ENCODE results near the gene ASGR2.
A peak's percentile ranks its signal among the peaks of the same experiment; 100 is the strongest.
"Not testable (repeated sequence)": the region's sequence is repeated elsewhere in the genome, so short reads cannot be mapped to it uniquely, and the experiment has no call there.

The ASGR2 gene

DNA sequence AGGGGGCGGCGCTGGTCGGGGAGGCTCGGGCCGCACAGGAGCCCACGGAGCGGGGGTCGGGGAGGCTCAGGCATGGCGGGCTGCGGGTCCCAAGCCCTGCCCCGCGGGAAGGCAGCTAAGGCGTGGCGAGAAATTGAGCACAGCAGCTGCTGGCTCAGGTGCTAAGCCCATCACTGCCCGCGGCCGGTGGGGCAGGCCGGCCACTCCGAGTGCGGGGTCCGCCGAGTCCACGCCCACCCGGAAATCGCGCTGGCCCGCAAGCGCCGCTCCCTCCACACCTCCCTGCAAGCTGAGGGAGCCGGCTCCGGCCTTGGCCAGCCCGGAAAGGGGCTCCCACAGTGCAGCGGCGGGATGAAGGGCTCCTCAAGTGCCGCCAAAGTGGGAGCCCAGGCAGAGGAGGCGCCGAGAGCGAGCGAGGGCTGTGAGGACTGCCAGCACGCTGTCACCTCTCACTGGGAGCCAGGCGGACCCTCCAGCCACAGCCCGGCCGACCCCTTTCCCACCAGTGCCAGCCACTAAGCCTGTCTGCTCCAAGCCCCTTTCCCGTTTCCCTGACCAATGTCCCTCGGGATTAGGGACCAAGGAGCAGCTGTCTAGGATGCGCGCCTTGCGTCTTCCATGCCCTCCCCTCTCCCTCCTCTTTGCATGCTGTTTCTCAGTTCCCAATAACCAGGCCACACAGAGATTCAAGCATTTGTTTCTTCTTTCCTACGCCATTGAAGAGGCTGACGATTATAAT, 13.8 kb downstream of the ASGR2 start:
- H3K27ac Mint-ChIP-seq; H3K4me3 Mint-ChIP-seq; H3K36me3 Mint-ChIP-seq; ATAC-seq (ENCODE audit: low read depth); H3K9me3 Mint-ChIP-seq; DNase-seq (ENCODE audit: low spot score in 2 of 2); H3K4me1 Mint-ChIP-seq: not testable (repeated sequence)
- H3K27me3 Mint-ChIP-seq = peaks cover 13% of the 10 kb centered on the region

DNA sequence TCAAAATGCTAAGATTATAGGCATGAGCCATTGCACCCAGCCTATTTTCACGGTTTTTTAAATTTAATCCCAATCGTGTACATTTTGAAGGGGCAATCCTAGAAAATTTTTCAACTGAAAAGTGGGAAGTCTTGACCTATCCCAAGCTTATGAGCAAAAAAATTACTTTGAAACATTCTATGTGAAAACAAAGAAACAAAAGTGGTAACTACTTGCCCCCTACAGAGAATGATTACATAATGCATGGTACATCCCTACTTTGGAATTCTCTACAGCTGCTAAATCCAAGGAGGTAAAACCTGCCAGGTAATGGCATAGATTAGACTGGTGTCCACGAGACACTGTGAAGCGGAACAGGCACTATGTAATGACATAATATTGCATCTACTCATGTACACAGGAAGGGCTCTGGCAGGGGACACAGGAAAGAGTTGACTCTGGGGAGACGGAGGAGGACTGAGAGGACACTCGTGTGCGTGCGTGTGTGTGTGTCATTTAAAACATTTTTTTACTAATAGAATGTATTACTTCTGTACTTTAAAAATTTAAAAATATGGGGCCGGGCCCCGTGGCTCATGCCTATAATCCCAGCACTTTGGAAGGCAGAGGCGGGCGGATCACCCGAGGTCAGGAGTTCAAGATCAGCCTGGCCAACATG, 15.7 kb downstream of the ASGR2 start:
- Mint-ChIP-seq H3K4me3 (no peak overlapping the region), H3K36me3 (peaks cover 3% of the 10 kb centered on the region), H3K9me3 (peaks cover 3% of the 10 kb centered on the region), H3K27ac (no peak overlapping the region), H3K4me1 (peaks cover 22% of the 10 kb centered on the region), H3K27me3 (peaks cover 13% of the 10 kb centered on the region)
- ATAC-seq (ENCODE audit: low read depth) (no peak), DNase-seq (ENCODE audit: low spot score in 2 of 2) (no peak)

DNA sequence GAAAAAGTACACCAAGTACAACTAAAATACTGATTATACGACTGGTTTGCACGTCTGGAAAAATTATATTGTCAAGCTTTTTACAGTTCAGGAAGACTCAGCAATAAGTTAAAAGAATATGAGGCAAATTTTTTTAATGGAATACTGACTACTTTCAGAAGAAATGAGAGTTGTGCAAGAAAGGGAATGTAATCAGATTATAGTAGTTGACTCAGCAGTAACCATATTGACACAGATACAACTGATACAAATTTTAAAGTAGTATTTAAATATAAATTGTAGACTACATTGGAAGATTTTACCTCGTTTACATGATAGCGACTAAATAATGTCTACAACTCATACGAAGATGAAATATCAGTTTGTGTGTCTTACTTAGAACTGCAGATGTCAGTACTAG, 16.7 kb downstream of the ASGR2 start:
- H3K27ac Mint-ChIP-seq = no peak overlapping the region
- H3K9me3 Mint-ChIP-seq = peaks cover 3% of the 10 kb centered on the region
- peaks cover 22% of the 10 kb centered on the region for H3K4me1 Mint-ChIP-seq
- no peak overlapping the region for H3K4me3 Mint-ChIP-seq
- DNase-seq (ENCODE audit: low spot score in 2 of 2) (no peak), ATAC-seq (ENCODE audit: low read depth) (no peak)
- H3K27me3 Mint-ChIP-seq = peaks cover 11% of the 10 kb centered on the region
- peaks cover 3% of the 10 kb centered on the region for H3K36me3 Mint-ChIP-seq

DNA sequence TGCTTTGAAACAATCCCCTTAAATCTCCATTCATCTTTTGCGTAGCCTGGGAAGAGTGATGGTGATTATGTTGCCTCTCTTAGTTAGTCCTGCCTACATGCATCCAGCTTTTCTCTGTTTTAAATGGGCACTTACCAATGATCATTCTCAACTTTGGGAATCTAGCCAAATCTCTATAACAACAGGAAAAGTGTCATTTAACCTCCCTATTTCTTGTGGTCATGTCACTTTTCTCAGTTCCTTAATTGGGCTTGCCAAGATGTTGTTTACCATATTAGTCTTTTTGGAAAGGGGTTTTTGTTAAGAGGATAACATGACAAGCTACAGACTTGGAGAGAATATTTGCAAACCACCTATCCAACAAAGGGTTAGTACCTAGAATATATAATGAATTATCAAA, 19.0 kb downstream of the ASGR2 start:
- Mint-ChIP-seq H3K4me3 (peak overlapping the region; percentile 55), H3K36me3 (peaks cover 3% of the 10 kb centered on the region), H3K4me1 (peaks cover 22% of the 10 kb centered on the region), H3K27ac (peak overlapping the region; percentile 69), H3K27me3 (peaks cover 6% of the 10 kb centered on the region), H3K9me3 (peaks cover 3% of the 10 kb centered on the region)
- peak; percentile 84 for ATAC-seq (ENCODE audit: low read depth)
- DNase-seq (ENCODE audit: low spot score in 2 of 2) = peak in 1 of 2 donors; percentile 18

DNA sequence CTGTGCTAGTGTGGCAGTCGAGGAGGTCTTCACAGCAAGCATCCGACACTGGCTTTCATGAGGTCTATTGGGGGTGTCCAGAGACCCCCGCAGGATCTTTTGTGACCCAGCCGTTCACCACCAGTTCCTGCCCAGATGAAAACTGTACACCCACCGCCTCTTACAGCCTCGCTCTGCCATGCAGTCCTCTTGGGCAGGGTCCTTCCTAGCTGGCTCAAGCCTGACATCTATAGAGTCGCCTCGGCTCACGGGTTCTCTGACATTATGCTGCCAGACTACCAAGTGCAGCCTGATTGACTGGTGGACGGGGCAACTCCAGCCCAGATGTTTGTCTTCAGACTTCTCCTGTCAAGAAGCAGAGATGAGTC, 20.0 kb downstream of the ASGR2 start:
- Mint-ChIP-seq H3K27me3 (peaks cover 6% of the 10 kb centered on the region), H3K36me3 (peaks cover 3% of the 10 kb centered on the region), H3K4me3 (no peak overlapping the region), H3K4me1 (peaks cover 22% of the 10 kb centered on the region), H3K9me3 (peaks cover 3% of the 10 kb centered on the region), H3K27ac (peak overlapping the region; percentile 69)
- ATAC-seq (ENCODE audit: low read depth) (no peak), DNase-seq (ENCODE audit: low spot score in 2 of 2) (no peak)

DNA sequence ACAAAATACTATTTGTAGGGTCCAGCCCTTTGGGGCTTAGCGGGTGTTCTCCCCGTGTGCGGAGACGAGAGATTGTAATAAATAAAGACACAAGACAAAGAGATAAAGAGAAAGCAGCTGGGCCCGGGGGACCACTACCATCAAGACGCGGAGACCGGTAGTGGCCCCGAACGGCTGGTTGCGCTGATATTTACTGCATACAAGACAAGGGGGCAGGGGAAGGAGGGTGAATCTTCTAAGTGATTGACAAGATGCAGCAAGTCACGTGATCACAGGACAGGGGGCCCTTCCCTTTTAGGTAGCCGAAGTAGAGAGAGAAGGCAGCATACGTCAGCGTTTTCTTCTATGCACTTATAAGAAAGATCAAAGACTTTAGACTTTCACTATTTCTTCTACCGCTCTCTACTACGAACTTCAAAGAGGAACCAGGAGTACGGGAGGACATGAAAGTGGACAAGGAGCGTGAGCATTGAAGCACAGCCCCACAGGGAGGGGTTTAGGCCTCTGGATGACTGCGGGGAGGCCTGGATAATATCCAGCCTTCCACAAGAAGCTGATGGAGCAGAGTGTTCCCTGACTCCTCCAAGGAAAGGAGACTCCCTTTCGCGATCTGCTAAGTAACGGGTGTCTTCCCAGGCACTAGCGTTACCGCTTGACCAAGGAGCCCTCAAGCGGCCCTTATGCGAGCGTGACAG, 23.2 kb downstream of the ASGR2 start:
- not testable (repeated sequence) for H3K36me3 Mint-ChIP-seq; H3K27ac Mint-ChIP-seq; H3K9me3 Mint-ChIP-seq; ATAC-seq (ENCODE audit: low read depth); H3K4me3 Mint-ChIP-seq; DNase-seq (ENCODE audit: low spot score in 2 of 2)
- peaks cover 22% of the 10 kb centered on the region for H3K4me1 Mint-ChIP-seq
- peaks cover 11% of the 10 kb centered on the region for H3K27me3 Mint-ChIP-seq

DNA sequence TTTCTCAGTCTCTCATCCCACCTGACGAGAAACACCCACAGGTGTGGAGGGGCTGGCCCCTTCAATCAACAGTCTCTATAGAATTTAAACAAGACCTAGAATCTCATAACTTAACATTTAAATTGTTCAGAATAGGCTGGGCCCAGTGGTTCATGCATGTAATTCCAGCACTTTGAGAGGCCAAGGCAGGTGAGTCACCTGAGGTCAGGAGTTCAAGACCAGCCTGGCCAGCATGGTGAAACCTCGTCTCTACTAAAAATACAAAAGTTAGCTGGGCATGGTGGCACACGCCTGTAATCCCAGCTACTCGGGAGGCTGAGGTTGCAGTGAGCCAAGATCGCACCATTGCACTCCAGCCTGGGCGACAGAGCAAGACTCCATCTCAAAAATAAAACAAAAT, 25.1 kb downstream of the ASGR2 start:
- H3K4me3 Mint-ChIP-seq; H3K4me1 Mint-ChIP-seq; H3K27ac Mint-ChIP-seq; DNase-seq (ENCODE audit: low spot score in 2 of 2); H3K9me3 Mint-ChIP-seq; ATAC-seq (ENCODE audit: low read depth); H3K36me3 Mint-ChIP-seq: not testable (repeated sequence)
- H3K27me3 Mint-ChIP-seq = peaks cover 14% of the 10 kb centered on the region

DNA sequence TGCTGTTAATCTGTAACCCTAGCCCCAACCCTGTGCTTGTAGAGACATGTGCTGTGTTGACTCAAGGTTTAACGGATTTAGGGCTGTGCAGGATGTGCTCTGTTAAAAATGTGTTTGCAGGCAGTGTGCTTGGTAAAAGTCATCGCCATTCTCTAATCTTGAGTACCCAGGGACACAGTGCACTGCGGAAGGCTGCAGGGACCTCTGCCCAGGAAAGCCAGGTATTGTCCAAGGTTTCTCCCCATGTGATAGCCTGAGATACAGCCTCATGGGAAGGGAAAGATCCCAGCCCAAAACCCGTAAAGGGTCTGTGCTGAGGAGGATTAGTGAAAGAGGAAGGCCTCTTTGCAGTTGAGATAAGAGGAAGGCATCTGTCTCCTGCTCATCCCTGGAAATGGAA, 26.2 kb downstream of the ASGR2 start:
- not testable (repeated sequence) for ATAC-seq (ENCODE audit: low read depth); H3K4me1 Mint-ChIP-seq; H3K36me3 Mint-ChIP-seq; H3K9me3 Mint-ChIP-seq; DNase-seq (ENCODE audit: low spot score in 2 of 2); H3K4me3 Mint-ChIP-seq; H3K27ac Mint-ChIP-seq
- H3K27me3 Mint-ChIP-seq = peaks cover 18% of the 10 kb centered on the region

DNA sequence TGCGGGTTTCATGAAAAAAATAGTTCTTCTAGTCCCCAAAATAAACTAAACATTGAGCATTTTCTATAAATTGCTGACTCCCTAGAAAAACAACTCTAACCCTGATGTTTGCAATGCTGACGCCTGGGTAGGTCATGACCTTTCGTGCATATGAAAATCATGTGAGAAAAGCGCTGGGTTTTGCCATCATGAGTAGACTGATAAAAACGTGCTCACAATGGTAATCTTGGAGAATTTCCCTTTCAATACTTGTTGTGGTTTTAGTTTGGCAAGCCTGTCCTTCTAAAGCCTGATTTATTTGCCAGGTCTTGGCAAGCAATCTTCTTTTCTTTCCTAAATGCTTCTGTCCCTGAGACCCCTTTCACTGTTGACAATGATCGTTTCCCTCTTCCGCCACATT, 30.5 kb downstream of the ASGR2 start:
- DNase-seq (ENCODE audit: low spot score in 2 of 2) (no peak), ATAC-seq (ENCODE audit: low read depth) (no peak)
- Mint-ChIP-seq H3K9me3 (no peaks in the 10 kb centered on the region), H3K27me3 (peaks cover 15% of the 10 kb centered on the region), H3K4me3 (no peak overlapping the region), H3K27ac (no peak overlapping the region), H3K36me3 (no peaks in the 10 kb centered on the region), H3K4me1 (peaks cover 9% of the 10 kb centered on the region)

DNA sequence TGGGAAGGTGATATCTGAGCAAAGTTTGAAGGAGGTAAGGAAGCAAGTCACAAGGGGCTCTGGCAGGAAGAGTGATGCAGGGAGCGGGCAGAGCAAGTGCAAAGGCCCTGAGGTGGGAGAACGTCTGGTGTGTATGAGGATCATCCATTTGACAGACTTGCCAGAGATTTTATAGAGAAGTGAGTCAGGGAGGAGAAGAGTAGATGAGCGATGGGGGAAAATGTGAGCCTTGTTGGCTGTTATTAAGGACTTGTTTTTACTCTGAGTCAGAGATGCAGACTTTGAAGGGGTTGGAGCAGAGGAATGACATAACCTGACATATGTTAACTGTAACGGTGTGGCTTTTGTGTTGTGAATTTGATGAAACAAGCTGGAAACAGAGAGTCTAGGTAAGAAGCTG, 31.0 kb downstream of the ASGR2 start:
- ATAC-seq (ENCODE audit: low read depth) (no peak), DNase-seq (ENCODE audit: low spot score in 2 of 2) (no peak)
- Mint-ChIP-seq H3K36me3 (no peaks in the 10 kb centered on the region), H3K27me3 (peaks cover 13% of the 10 kb centered on the region), H3K9me3 (no peaks in the 10 kb centered on the region), H3K4me3 (no peak overlapping the region), H3K4me1 (peaks cover 9% of the 10 kb centered on the region), H3K27ac (no peak overlapping the region)

DNA sequence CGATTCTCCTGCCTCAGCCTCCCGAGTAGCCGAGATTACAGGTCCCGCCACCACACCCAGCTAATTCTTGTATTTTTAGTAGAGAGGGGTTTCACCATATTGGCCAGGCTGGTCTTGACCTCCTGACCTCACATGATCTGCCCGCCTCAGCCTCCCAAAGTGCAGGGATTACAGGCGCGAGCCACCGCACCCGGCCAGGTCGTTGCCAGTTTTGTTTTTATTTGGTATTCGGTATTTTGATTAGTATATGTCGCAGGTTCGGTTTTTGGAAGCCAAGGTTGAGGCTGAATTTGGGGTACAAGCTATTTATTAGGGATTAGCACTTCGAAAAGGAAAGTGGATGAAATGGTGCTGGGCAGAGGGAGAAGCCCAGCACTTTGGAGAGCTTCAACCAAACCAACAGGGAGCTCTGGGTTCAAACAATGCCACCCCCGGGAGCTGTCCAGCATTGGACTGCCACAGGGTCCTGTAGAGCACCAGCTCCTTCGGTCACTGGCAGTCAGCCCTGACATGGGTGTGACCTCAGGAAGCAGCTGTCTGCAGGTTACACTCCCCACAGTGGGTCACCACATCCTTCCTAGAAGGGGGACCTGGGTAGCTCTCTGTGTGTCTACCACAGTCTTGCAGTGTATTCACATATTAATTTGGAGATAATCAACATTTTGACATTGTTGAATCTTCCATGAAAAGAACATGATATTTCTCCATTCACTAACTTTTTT, 33.1 kb downstream of the ASGR2 start:
- peak; percentile 83 for ATAC-seq (ENCODE audit: low read depth)
- Mint-ChIP-seq H3K27ac (no peak overlapping the region), H3K4me3 (no peak overlapping the region), H3K4me1 (peaks cover 12% of the 10 kb centered on the region), H3K36me3 (peaks cover 2% of the 10 kb centered on the region), H3K9me3 (peaks cover 2% of the 10 kb centered on the region), H3K27me3 (peaks cover 18% of the 10 kb centered on the region)
- DNase-seq (ENCODE audit: low spot score in 2 of 2) = no peak

DNA sequence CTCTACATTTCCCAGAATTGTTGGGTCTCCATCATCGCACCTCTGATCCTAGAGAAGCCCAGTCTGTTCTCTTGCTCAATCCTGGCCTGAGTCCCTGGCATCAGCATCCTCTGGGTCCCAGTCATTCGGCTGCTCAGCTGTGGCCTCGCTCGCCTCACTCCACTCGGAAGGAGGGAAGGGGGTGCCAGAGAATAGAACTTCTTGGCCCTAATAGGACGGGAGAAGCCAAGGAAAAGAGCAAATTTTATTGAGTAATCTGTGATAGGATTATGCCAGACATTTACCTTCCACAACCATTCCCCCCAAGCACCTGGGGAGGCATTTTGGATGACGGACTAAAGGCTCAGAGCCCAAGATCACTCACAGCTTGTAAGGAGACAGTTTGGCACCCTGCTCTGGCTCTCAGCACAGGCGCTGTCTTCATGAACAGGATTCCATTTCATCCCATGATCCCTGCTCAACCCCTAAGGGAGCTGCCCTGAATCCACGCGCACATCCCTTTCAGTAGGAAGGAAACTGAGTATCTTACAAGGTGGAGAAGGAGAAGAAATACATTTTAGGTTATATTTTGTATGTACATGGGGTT, 34.1 kb downstream of the ASGR2 start:
- peaks cover 2% of the 10 kb centered on the region for H3K9me3 Mint-ChIP-seq
- no peak overlapping the region for H3K27ac Mint-ChIP-seq
- no peak overlapping the region for H3K4me3 Mint-ChIP-seq
- ATAC-seq (ENCODE audit: low read depth) = no peak
- H3K36me3 Mint-ChIP-seq = peaks cover 2% of the 10 kb centered on the region
- peaks cover 12% of the 10 kb centered on the region for H3K4me1 Mint-ChIP-seq
- no peak for DNase-seq (ENCODE audit: low spot score in 2 of 2)
- H3K27me3 Mint-ChIP-seq = peaks cover 15% of the 10 kb centered on the region

DNA sequence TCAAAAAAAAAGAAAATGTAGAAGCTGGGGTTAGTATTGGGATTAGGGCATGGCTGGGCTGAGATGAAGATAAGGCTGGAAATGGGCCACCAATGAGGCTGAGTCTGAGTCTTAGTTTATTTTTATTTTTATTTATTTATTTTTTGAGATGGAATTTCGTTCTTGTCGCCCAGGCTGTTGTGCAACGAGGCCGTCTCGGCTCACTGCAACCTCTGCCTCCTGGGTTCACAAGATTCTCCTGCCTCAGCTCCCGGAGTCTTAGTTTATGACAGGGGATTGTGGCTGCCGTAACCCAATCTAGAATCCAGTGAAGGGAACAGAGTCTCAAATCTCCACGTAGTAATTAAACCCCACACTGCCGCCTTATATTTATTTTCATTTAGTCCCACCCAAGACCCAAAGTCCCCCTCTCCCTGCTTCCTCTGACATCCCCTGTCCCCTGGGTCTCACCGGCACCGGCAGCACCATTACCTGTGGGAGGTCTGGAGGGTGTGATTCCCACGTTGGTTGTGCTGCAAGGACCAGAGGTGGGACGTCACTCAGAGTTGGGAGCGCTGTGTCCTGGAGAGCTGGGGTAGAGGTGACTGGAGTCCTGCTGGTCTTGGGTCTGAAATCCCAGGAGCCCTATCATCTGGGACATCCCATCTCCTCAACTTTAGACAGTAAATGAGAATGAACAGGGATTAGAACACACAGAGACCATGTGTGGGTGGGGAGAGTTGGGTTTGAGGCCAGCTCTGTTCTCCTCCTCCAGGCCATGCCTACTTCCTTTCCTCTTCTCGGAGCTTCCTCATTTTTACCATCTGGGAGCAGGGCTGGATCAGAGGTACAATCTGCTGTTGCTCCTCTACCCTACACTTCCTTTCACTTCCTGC, 34.8 kb downstream of the ASGR2 start, which contains the start of gene CLEC10A:
Gene CLEC10A, minus strand, starts transcription at position 671 of the 875 bp plus-strand sequence. CDS start 1,439 bp downstream, outside the sequence.
- peaks cover 12% of the 10 kb centered on the region for H3K4me1 Mint-ChIP-seq
- H3K27ac Mint-ChIP-seq = no peak within 1 kb of the TSS
- peaks cover 2% of the 10 kb centered on the region for H3K36me3 Mint-ChIP-seq
- H3K4me3 Mint-ChIP-seq = no peak within 1 kb of the TSS
- peaks cover 2% of the 10 kb centered on the region for H3K9me3 Mint-ChIP-seq
- ATAC-seq (ENCODE audit: low read depth) (no peak), DNase-seq (ENCODE audit: low spot score in 2 of 2) (no peak)
- peaks cover 15% of the 10 kb centered on the region for H3K27me3 Mint-ChIP-seq
